ENCODE data around the gene AHNAK2.
A peak's percentile ranks its signal among the peaks of the same experiment; 100 is the strongest.

Gene AHNAK2

DNA sequence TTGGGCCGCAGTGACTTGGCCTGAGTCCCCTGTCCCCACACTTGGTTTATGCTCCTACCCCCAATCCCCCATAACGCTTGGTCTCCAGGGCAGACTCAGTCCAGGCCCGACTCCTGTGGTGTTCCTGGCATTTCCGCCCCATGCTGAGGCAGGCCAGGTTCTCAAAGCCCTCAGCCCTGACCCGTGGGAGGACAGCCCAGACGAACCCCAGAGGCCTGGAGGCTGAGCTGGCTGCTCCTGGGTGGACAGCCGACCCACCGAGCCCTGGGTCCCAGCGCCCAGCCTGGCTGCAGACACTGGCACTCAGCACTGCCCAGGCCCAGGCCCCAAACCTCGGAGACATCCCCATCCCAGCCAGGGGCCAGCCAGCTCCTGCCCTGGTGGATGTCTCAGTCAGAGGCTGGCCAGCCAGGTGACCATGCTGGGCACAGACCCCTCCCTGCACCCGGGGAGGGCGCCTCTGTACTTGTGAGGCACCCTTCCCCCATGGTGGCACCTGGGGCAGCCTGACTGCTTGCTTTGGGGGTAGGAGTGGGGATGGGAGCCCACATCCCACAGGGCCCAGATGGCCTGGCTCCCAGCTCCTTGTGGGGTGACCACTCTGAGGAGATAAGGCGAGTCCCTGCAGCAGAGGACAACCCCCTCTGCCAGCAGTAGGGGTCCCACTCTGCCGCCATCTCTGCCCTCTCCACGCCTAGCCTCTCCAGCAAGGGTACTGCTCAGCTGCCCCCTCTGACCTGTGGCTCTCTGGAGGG, 52.1 kb downstream of the AHNAK2 start:
- Histone ChIP-seq H2BK15ac (ENCODE audit: low read length) (no peak overlapping the region), H3K27ac (replicated peaks; ENCODE audit: low read length) (no peak overlapping the region), H2BK12ac (ENCODE audit: low read length) (peak overlapping the region; percentile 90), H3K36me3 (replicated peaks in 1 of 2; ENCODE audit: control insufficient read depth in 2 of 2, insufficient read depth in 2 of 2, low read length in 2 of 2) (no peaks in the 10 kb centered on the region), H2AFZ (ENCODE audit: low read length) (no peak overlapping the region), H3K79me1 (ENCODE audit: low read depth, low read length) (peaks cover 2% of the 10 kb centered on the region), H2AK5ac (ENCODE audit: low read depth, low read length) (peak overlapping the region; percentile 75), H3K4me2 (ENCODE audit: insufficient read depth, low read length, poor library complexity, severe bottlenecking) (no peak overlapping the region), H3K18ac (ENCODE audit: low read length) (peak overlapping the region; percentile 83), H3K27me3 (ENCODE audit: control insufficient read depth in 3 of 3, insufficient read depth in 3 of 3, low read depth in 1 of 3, low read length in 3 of 3) (peaks cover 3 to 27% (median 11%) of the 10 kb centered on the region in 3 experiments), H3K23ac (ENCODE audit: low read depth, low read length, poor library complexity) (peak overlapping the region; percentile 73), H4K8ac (ENCODE audit: low read depth, low read length) (no peak overlapping the region), H3K14ac (ENCODE audit: low read length) (peak overlapping the region; percentile 56), H3K4me1 (ENCODE audit: control insufficient read depth in 2 of 2, insufficient read depth in 1 of 2, low read depth in 1 of 2, low read length in 2 of 2) (no peaks in the 10 kb centered on the region), H4K91ac (ENCODE audit: low read depth, low read length, poor library complexity) (no peak overlapping the region), H3K4ac (ENCODE audit: low read length) (peak overlapping the region; percentile 66), H2BK120ac (ENCODE audit: low read depth, low read length) (no peak overlapping the region), H2BK5ac (ENCODE audit: low read length) (peak overlapping the region; percentile 53), H3K4me3 (ENCODE audit: low read length in 2 of 2) (no peak overlapping the region), H3K9ac (ENCODE audit: low read depth, low read length, poor library complexity) (no peak overlapping the region), H3K9me3 (replicated peaks in 1 of 2; ENCODE audit: control insufficient read depth in 2 of 2, insufficient read depth in 1 of 2, low read depth in 1 of 2, low read length in 2 of 2) (peaks cover 3 to 6% of the 10 kb centered on the region in 2 donors)
- no CpG with 5 or more reads among the region's 15 CpGs for WGBS, 2 donors (ENCODE audit: extremely low coverage in 2 of 2, insufficient read length in 2 of 2, insufficient replicate concordance in 1 of 2)
- no peak for DNase-seq (ENCODE audit: low spot score)

DNA sequence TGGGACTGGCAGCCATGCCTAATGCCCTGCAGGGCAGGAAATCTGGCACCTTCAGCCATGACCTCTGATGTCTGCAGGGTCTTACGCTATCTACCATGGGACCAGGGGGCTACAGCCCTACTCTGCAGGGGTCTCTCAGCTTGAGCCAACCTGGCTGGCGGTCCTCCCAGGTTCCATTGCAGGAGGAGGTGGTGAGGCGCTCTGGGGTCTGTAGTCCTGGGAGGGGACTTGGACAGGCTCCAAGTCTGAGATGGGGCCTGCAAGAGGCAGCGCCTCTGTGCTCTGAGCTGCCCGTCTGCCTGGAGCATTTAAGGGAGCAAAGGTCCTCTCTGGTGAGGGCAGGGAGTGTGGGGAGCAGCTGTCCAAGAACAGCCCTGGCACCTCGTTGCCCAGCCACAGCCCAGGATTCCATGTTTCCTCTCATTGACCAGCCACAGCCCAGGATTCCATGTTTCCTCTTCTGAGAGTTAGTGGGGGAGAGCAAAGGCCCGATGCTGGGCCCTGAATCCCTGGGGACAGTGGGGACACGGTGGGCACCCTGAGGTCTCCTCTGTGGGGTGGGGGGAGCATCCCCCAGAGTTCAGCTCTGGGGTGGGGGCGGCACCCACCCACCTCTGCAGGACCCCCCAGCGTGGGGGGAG, 52.8 kb downstream of the AHNAK2 start:
- no peak overlapping the region for H3K4me3 ChIP-seq (ENCODE audit: low read length in 2 of 2)
- H3K4ac ChIP-seq (ENCODE audit: low read length): no peak overlapping the region
- H3K4me2 ChIP-seq (ENCODE audit: insufficient read depth, low read length, poor library complexity, severe bottlenecking): no peak overlapping the region
- DNase-seq (ENCODE audit: low spot score): no peak
- H3K23ac ChIP-seq (ENCODE audit: low read depth, low read length, poor library complexity): no peak overlapping the region
- no peak overlapping the region for H2BK120ac ChIP-seq (ENCODE audit: low read depth, low read length)
- no peak overlapping the region for H3K27ac ChIP-seq (replicated peaks; ENCODE audit: low read length)
- H2BK5ac ChIP-seq (ENCODE audit: low read length): no peak overlapping the region
- H3K14ac ChIP-seq (ENCODE audit: low read length): no peak overlapping the region
- no peak overlapping the region for H2BK12ac ChIP-seq (ENCODE audit: low read length)
- H3K9me3 ChIP-seq (replicated peaks in 1 of 2; ENCODE audit: control insufficient read depth in 2 of 2, insufficient read depth in 1 of 2, low read depth in 1 of 2, low read length in 2 of 2): peaks cover 6% of the 10 kb centered on the region in 2 donors
- peaks cover 0 to 21% (median 4%) of the 10 kb centered on the region in 3 experiments for H3K27me3 ChIP-seq (ENCODE audit: control insufficient read depth in 3 of 3, insufficient read depth in 3 of 3, low read depth in 1 of 3, low read length in 3 of 3)
- peak overlapping the region; percentile 74 for H3K9ac ChIP-seq (ENCODE audit: low read depth, low read length, poor library complexity)
- no peaks in the 10 kb centered on the region for H3K36me3 ChIP-seq (replicated peaks in 1 of 2; ENCODE audit: control insufficient read depth in 2 of 2, insufficient read depth in 2 of 2, low read length in 2 of 2)
- no CpG with 5 or more reads among the region's 10 CpGs for WGBS, 2 donors (ENCODE audit: extremely low coverage in 2 of 2, insufficient read length in 2 of 2, insufficient replicate concordance in 1 of 2)
- no peak overlapping the region for H4K8ac ChIP-seq (ENCODE audit: low read depth, low read length)
- peak overlapping the region; percentile 75 for H2AK5ac ChIP-seq (ENCODE audit: low read depth, low read length)
- no peak overlapping the region for H2AFZ ChIP-seq (ENCODE audit: low read length)
- no peak overlapping the region for H3K18ac ChIP-seq (ENCODE audit: low read length)
- peaks cover 2% of the 10 kb centered on the region for H3K79me1 ChIP-seq (ENCODE audit: low read depth, low read length)
- no peak overlapping the region for H4K91ac ChIP-seq (ENCODE audit: low read depth, low read length, poor library complexity)
- no peaks in the 10 kb centered on the region for H3K4me1 ChIP-seq (ENCODE audit: control insufficient read depth in 2 of 2, insufficient read depth in 1 of 2, low read depth in 1 of 2, low read length in 2 of 2)
- peak overlapping the region; percentile 49 for H2BK15ac ChIP-seq (ENCODE audit: low read length)

GRCh38 chr14:104924421-104925213, 53.6 kb downstream of the AHNAK2 start, which contains the start of gene PLD4:
TSS of gene PLD4 (plus strand) at chr14:104924879. CDS start at chr14:104927141, 2,262 bp downstream.
- Histone ChIP-seq H2AFZ (ENCODE audit: low read length) (no peak within 1 kb of the TSS), H2AK5ac (ENCODE audit: low read depth, low read length) (peak within 1 kb of the TSS; percentile 75), H3K9ac (ENCODE audit: low read depth, low read length, poor library complexity) (peak within 1 kb of the TSS; percentile 74), H4K8ac (ENCODE audit: low read depth, low read length) (peak within 1 kb of the TSS; percentile 43), H3K4me3 (ENCODE audit: low read length in 2 of 2) (no peak within 1 kb of the TSS), H2BK12ac (ENCODE audit: low read length) (peak within 1 kb of the TSS; percentile 82), H3K23ac (ENCODE audit: low read depth, low read length, poor library complexity) (no peak within 1 kb of the TSS), H4K91ac (ENCODE audit: low read depth, low read length, poor library complexity) (no peak within 1 kb of the TSS), H3K4me1 (ENCODE audit: control insufficient read depth in 2 of 2, insufficient read depth in 1 of 2, low read depth in 1 of 2, low read length in 2 of 2) (no peaks in the 10 kb centered on the region), H3K27me3 (ENCODE audit: control insufficient read depth in 3 of 3, insufficient read depth in 3 of 3, low read depth in 1 of 3, low read length in 3 of 3) (peaks cover 0 to 14% (median 0%) of the 10 kb centered on the region in 3 experiments), H2BK120ac (ENCODE audit: low read depth, low read length) (no peak within 1 kb of the TSS), H3K9me3 (replicated peaks in 1 of 2; ENCODE audit: control insufficient read depth in 2 of 2, insufficient read depth in 1 of 2, low read depth in 1 of 2, low read length in 2 of 2) (peaks cover 6% of the 10 kb centered on the region in 2 donors), H2BK5ac (ENCODE audit: low read length) (no peak within 1 kb of the TSS), H3K36me3 (replicated peaks in 1 of 2; ENCODE audit: control insufficient read depth in 2 of 2, insufficient read depth in 2 of 2, low read length in 2 of 2) (no peaks in the 10 kb centered on the region), H3K27ac (replicated peaks; ENCODE audit: low read length) (no peak within 1 kb of the TSS), H3K4me2 (ENCODE audit: insufficient read depth, low read length, poor library complexity, severe bottlenecking) (no peak within 1 kb of the TSS), H3K79me1 (ENCODE audit: low read depth, low read length) (peaks cover 2% of the 10 kb centered on the region), H3K4ac (ENCODE audit: low read length) (no peak within 1 kb of the TSS), H3K14ac (ENCODE audit: low read length) (peak within 1 kb of the TSS; percentile 56), H3K18ac (ENCODE audit: low read length) (peak within 1 kb of the TSS; percentile 31), H2BK15ac (ENCODE audit: low read length) (peak within 1 kb of the TSS; percentile 49)
- DNase-seq (ENCODE audit: low spot score): no peak
- WGBS, 2 donors (ENCODE audit: extremely low coverage in 2 of 2, insufficient read length in 2 of 2, insufficient replicate concordance in 1 of 2): no CpG with 5 or more reads among the region's 14 CpGs

Data from neuronal stem cell (in vitro differentiated cells).